ENCODE results near the gene PIN4.
"Not testable (repeated sequence)": the region's sequence is repeated elsewhere in the genome, so short reads cannot be mapped to it uniquely, and the experiment has no call there.

PIN4 gene

GRCh38 chrX:72181178-72182125 is at the start of gene PIN4:
Gene PIN4, plus strand, starts transcription at chrX:72181757. Its CDS starts 29 bp downstream, at chrX:72181786.
- DNase-seq: peak; percentile 93

GRCh38 chrX:72132456-72132855 is 49.1 kb upstream of the PIN4 start:
- DNase-seq: no peak

GRCh38 chrX:72133851-72134546 is 47.6 kb upstream of the PIN4 start:
- DNase-seq: no peak

GRCh38 chrX:72137846-72138495 is 43.6 kb upstream of the PIN4 start:
- DNase-seq: no peak

- DNase-seq: no peak
These were observed 42.0 kb upstream of the PIN4 start for GRCh38 chrX:72139538-72139937.

GRCh38 chrX:72141372-72142004 is 40.1 kb upstream of the PIN4 start:
- peak; percentile 6 for DNase-seq

- peak; percentile 73 for DNase-seq
These were observed 39.3 kb upstream of the PIN4 start for GRCh38 chrX:72142094-72142793.

GRCh38 chrX:72142794-72143608 is 38.6 kb upstream of the PIN4 start:
- DNase-seq: no peak

GRCh38 chrX:72143609-72143907 is 38.0 kb upstream of the PIN4 start:
- no peak for DNase-seq

GRCh38 chrX:72145181-72145580 is 36.4 kb upstream of the PIN4 start:
- no peak for DNase-seq

GRCh38 chrX:72146527-72146926 is 35.0 kb upstream of the PIN4 start:
- DNase-seq: no peak

GRCh38 chrX:72158773-72159172 is 22.8 kb upstream of the PIN4 start:
- no peak for DNase-seq

GRCh38 chrX:72159769-72160168 is 21.8 kb upstream of the PIN4 start:
- DNase-seq: no peak

- no peak for DNase-seq
These were observed 16.0 kb upstream of the PIN4 start for GRCh38 chrX:72165551-72165950.

GRCh38 chrX:72169008-72169728 is 12.4 kb upstream of the PIN4 start:
- DNase-seq: no peak

GRCh38 chrX:72176289-72176688 is 5.3 kb upstream of the PIN4 start:
- not testable (repeated sequence) for DNase-seq

- no peak for DNase-seq
These were observed 4.6 kb upstream of the PIN4 start for GRCh38 chrX:72176981-72177380.

GRCh38 chrX:72180539-72180938 is 1.0 kb upstream of the PIN4 start:
- DNase-seq: peak; percentile 4

- no peak for DNase-seq
These were observed 1.4 kb downstream of the PIN4 start for GRCh38 chrX:72182924-72183323.

GRCh38 chrX:72201836-72202536 is 20.4 kb downstream of the PIN4 start:
- no peak for DNase-seq
